ENCODE measurements around the gene WDR6. TPM values are rescaled to one million over a fixed set of nuclear protein-coding genes. Genes with fewer than 3 reads are reported as not detected.

Gene WDR6
- total and polyA plus RNA-seq, 2 experiments from 2014 or later = 76.5 to 156 TPM

DNA sequence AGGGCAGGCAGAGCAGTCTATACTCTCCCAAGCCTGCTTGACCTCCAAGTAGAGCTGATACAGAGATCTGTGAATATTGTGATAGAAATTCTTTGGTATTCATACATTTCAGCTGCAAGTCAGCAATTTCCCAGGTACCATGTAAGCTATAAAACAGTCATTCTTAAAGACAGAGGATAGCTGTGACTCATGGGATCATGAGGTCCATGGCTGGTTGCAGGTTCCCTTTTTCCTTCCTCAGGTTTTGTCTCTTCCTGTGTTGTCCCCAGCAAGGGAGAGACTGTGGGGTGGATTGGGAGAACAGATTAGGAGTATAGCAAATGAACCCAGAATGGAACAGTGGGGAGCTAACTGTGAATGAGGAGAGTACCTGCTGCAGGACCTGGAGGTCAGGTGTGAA lies 22.5 kb upstream of the WDR6 start:
- Histone ChIP-seq H3K4me2 (no peak overlapping the region), H3K36me3 (ENCODE audit: insufficient read depth) (peaks cover 22% of the 10 kb centered on the region), H4K20me1 (replicated peaks; ENCODE audit: insufficient read depth) (peaks cover 25% of the 10 kb centered on the region), H3K27ac (ENCODE audit: low read depth) (no peak overlapping the region), H2AFZ (no peak overlapping the region), H3K4me3 (no peak overlapping the region), H3K9me2 (ENCODE audit: insufficient read depth) (no peaks in the 10 kb centered on the region), H3K4me1 (ENCODE audit: insufficient read depth) (peaks cover 4% of the 10 kb centered on the region; the same call in 1 of the 2 replicates), H3F3A (replicated peaks; ENCODE audit: low read depth) (0 out of 2 replicates have a peak, but pooled peaks cover 10% of the 10 kb centered on the region), H3K79me2 (replicated peaks; ENCODE audit: insufficient read depth) (peaks cover 3% of the 10 kb centered on the region; the same call in 1 of the 2 replicates), H3K27me3 (ENCODE audit: insufficient read depth) (no peaks in the 10 kb centered on the region)
- H3K9me3 Mint-ChIP-seq = no peaks in the 10 kb centered on the region
- H3K27me3 Mint-ChIP-seq (ENCODE audit: insufficient read depth, low read depth, poor library complexity) = peaks cover 28% of the 10 kb centered on the region
- H3K27ac Mint-ChIP-seq = no peak overlapping the region
- TF ChIP-seq, protein P1, sequence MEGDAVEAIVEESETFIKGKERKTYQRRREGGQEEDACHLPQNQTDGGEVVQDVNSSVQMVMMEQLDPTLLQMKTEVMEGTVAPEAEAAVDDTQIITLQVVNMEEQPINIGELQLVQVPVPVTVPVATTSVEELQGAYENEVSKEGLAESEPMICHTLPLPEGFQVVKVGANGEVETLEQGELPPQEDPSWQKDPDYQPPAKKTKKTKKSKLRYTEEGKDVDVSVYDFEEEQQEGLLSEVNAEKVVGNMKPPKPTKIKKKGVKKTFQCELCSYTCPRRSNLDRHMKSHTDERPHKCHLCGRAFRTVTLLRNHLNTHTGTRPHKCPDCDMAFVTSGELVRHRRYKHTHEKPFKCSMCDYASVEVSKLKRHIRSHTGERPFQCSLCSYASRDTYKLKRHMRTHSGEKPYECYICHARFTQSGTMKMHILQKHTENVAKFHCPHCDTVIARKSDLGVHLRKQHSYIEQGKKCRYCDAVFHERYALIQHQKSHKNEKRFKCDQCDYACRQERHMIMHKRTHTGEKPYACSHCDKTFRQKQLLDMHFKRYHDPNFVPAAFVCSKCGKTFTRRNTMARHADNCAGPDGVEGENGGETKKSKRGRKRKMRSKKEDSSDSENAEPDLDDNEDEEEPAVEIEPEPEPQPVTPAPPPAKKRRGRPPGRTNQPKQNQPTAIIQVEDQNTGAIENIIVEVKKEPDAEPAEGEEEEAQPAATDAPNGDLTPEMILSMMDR (conservative IDR thresholded peaks at IDR 0.05; ENCODE audit: low read depth in 2 of 2) = no peak
- TF ChIP-seq NANOG (IDR thresholded peaks at IDR 0.05; ENCODE audit: borderline replicate concordance) (no peak), EZH2phosphoT487 (IDR thresholded peaks at IDR 0.05; ENCODE audit: unreplicated experiment) (no peak), POLR2AphosphoS5 (IDR thresholded peaks at IDR 0.05; ENCODE audit: low read depth) (no peak), EZH2 (IDR thresholded peaks at IDR 0.05; ENCODE audit: low read depth, unreplicated experiment) (no peak), ZNF331 (CRISPR knock-in tag; IDR thresholded peaks at IDR 0.05; ENCODE audit: low read depth) (no peak), STAT1 (IDR thresholded peaks at IDR 0.05; ENCODE audit: unreplicated experiment) (no peak), ZNF114 (CRISPR knock-in tag; IDR thresholded peaks at IDR 0.05) (no peak), JUNB (IDR thresholded peaks at IDR 0.05; ENCODE audit: unreplicated experiment) (no peak), CREB1 (CRISPR knock-in tag; IDR thresholded peaks at IDR 0.05; ENCODE audit: low read depth) (no peak)
- TF ChIP-seq, protein P2, sequence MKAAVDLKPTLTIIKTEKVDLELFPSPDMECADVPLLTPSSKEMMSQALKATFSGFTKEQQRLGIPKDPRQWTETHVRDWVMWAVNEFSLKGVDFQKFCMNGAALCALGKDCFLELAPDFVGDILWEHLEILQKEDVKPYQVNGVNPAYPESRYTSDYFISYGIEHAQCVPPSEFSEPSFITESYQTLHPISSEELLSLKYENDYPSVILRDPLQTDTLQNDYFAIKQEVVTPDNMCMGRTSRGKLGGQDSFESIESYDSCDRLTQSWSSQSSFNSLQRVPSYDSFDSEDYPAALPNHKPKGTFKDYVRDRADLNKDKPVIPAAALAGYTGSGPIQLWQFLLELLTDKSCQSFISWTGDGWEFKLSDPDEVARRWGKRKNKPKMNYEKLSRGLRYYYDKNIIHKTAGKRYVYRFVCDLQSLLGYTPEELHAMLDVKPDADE (IDR thresholded peaks at IDR 0.05) = no peak
- TF ChIP-seq, protein P3, sequence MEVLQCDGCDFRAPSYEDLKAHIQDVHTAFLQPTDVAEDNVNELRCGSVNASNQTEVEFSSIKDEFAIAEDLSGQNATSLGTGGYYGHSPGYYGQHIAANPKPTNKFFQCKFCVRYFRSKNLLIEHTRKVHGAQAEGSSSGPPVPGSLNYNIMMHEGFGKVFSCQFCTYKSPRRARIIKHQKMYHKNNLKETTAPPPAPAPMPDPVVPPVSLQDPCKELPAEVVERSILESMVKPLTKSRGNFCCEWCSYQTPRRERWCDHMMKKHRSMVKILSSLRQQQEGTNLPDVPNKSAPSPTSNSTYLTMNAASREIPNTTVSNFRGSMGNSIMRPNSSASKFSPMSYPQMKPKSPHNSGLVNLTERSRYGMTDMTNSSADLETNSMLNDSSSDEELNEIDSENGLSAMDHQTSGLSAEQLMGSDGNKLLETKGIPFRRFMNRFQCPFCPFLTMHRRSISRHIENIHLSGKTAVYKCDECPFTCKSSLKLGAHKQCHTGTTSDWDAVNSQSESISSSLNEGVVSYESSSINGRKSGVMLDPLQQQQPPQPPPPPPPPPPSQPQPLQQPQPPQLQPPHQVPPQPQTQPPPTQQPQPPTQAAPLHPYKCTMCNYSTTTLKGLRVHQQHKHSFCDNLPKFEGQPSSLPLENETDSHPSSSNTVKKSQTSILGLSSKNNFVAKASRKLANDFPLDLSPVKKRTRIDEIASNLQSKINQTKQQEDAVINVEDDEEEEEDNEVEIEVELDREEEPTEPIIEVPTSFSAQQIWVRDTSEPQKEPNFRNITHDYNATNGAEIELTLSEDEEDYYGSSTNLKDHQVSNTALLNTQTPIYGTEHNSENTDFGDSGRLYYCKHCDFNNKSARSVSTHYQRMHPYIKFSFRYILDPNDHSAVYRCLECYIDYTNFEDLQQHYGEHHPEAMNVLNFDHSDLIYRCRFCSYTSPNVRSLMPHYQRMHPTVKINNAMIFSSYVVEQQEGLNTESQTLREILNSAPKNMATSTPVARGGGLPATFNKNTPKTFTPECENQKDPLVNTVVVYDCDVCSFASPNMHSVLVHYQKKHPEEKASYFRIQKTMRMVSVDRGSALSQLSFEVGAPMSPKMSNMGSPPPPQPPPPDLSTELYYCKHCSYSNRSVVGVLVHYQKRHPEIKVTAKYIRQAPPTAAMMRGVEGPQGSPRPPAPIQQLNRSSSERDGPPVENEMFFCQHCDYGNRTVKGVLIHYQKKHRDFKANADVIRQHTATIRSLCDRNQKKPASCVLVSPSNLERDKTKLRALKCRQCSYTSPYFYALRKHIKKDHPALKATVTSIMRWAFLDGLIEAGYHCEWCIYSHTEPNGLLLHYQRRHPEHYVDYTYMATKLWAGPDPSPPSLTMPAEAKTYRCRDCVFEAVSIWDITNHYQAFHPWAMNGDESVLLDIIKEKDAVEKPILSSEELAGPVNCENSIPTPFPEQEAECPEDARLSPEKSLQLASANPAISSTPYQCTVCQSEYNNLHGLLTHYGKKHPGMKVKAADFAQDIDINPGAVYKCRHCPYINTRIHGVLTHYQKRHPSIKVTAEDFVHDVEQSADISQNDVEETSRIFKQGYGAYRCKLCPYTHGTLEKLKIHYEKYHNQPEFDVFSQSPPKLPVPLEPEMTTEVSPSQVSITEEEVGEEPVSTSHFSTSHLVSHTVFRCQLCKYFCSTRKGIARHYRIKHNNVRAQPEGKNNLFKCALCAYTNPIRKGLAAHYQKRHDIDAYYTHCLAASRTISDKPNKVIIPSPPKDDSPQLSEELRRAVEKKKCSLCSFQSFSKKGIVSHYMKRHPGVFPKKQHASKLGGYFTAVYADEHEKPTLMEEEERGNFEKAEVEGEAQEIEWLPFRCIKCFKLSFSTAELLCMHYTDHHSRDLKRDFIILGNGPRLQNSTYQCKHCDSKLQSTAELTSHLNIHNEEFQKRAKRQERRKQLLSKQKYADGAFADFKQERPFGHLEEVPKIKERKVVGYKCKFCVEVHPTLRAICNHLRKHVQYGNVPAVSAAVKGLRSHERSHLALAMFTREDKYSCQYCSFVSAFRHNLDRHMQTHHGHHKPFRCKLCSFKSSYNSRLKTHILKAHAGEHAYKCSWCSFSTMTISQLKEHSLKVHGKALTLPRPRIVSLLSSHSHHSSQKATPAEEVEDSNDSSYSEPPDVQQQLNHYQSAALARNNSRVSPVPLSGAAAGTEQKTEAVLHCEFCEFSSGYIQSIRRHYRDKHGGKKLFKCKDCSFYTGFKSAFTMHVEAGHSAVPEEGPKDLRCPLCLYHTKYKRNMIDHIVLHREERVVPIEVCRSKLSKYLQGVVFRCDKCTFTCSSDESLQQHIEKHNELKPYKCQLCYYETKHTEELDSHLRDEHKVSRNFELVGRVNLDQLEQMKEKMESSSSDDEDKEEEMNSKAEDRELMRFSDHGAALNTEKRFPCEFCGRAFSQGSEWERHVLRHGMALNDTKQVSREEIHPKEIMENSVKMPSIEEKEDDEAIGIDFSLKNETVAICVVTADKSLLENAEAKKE (CRISPR knock-in tag; IDR thresholded peaks at IDR 0.05) = no peak
- TF ChIP-seq, protein P4, sequence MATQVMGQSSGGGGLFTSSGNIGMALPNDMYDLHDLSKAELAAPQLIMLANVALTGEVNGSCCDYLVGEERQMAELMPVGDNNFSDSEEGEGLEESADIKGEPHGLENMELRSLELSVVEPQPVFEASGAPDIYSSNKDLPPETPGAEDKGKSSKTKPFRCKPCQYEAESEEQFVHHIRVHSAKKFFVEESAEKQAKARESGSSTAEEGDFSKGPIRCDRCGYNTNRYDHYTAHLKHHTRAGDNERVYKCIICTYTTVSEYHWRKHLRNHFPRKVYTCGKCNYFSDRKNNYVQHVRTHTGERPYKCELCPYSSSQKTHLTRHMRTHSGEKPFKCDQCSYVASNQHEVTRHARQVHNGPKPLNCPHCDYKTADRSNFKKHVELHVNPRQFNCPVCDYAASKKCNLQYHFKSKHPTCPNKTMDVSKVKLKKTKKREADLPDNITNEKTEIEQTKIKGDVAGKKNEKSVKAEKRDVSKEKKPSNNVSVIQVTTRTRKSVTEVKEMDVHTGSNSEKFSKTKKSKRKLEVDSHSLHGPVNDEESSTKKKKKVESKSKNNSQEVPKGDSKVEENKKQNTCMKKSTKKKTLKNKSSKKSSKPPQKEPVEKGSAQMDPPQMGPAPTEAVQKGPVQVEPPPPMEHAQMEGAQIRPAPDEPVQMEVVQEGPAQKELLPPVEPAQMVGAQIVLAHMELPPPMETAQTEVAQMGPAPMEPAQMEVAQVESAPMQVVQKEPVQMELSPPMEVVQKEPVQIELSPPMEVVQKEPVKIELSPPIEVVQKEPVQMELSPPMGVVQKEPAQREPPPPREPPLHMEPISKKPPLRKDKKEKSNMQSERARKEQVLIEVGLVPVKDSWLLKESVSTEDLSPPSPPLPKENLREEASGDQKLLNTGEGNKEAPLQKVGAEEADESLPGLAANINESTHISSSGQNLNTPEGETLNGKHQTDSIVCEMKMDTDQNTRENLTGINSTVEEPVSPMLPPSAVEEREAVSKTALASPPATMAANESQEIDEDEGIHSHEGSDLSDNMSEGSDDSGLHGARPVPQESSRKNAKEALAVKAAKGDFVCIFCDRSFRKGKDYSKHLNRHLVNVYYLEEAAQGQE (IDR thresholded peaks at IDR 0.05; ENCODE audit: unreplicated experiment) = no peak
- ATAC-seq (no peak), DNase-seq (ENCODE audit: low spot score) (no peak)
- H3K36me3 Mint-ChIP-seq (ENCODE audit: low read depth) = peaks cover 66% of the 10 kb centered on the region
- peaks cover 10% of the 10 kb centered on the region for H3K4me1 Mint-ChIP-seq
- no peak overlapping the region for H3K4me3 Mint-ChIP-seq
